GM21423 (cell line): Measurements from ENCODE around the gene OR7A5.
"Not testable (repeated sequence)": the region's sequence is repeated elsewhere in the genome, so short reads cannot be mapped to it uniquely, and the experiment has no call there.

Experiments
- ATAC-seq: cut with Tn5 transposase; IDR thresholded peaks from one replicate; pipeline ENCODE4 v1.9.1; 2021; ENCODE audit warnings: mild to moderate bottlenecking, moderate library complexity; ENCODE audit not compliant: unreplicated experiment

Gene OR7A5

DNA sequence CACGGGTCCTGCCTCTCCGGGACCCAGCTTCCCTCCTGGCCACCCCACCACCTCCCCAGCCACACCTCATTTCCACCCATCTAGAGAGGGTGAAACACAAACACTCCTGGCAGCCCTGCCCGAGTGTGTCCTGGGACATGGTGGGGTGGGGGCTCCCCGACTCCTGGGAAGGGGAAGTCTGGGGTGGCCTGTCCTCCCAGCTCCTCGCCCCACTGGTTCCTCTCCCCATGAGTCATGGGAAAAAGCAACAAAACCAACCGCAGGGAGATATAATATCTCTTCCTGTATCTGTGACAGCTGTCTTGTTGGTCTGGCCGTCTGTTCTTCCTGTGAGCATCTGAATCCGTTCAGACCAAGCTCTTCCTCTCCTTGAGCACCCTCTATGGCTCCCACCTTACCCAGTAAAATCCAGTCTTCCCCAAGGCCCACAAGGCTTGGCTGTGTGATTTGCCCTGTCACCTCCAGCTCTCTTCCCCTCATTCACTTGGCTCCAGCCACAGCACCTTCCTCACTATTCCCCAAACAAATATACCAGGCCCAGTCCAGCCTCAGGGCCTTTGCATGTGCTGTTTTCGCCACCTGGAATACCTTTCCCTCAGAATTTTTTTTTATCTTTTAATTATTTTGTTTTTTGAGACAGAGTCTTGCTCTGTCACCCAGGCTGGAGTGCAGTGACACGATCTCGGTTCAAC is 49.7 kb downstream of the OR7A5 start:
- peak; percentile 37 for ATAC-seq

DNA sequence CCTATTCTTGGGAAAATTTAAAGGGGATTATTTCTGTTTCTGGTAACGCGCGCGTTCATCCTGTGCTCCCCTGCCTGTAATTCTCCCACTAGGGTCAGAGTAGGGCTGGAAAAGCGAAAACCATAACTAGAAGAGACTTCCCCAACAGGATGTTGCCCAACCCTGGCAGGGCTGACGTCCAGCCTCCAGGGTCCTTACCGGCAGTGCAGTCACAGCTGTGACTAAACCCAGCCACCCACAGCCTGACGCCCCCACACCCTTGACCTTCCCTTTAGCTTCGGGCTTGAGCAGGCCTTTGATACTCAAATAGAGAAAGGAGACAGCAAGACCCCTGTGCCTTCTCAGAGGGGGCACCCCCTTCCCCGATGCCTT is 50.3 kb downstream of the OR7A5 start:
- ATAC-seq = peak; percentile 60

DNA sequence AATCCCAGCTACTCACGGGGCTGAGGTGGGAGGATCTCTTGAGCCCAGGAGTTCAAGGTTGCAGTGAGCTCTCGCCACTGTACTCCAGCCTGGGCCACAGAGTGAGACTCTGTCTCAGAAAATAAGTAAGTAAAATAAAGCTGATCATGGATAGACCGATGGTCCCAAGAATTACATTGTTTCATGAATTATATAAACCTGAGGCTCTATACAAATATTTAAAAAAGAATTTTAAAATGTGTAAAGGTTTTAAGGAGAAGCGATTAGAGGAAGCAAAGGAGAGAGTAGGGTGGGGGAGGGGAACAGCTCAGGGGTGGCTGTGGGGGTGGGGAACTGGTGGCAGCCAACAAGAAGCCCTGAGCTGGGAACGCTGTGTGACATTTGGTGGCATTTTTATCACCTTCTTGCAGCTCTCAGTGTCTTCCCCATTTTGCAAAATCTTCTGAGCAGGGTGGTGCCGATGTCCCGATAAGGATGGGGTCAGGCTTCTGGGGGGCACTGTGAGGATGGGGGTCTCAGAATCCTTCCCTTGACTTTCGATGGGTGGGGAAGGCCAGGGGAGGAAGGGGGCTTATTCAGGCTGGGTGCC is 51.5 kb downstream of the OR7A5 start:
- ATAC-seq = not testable (repeated sequence)

DNA sequence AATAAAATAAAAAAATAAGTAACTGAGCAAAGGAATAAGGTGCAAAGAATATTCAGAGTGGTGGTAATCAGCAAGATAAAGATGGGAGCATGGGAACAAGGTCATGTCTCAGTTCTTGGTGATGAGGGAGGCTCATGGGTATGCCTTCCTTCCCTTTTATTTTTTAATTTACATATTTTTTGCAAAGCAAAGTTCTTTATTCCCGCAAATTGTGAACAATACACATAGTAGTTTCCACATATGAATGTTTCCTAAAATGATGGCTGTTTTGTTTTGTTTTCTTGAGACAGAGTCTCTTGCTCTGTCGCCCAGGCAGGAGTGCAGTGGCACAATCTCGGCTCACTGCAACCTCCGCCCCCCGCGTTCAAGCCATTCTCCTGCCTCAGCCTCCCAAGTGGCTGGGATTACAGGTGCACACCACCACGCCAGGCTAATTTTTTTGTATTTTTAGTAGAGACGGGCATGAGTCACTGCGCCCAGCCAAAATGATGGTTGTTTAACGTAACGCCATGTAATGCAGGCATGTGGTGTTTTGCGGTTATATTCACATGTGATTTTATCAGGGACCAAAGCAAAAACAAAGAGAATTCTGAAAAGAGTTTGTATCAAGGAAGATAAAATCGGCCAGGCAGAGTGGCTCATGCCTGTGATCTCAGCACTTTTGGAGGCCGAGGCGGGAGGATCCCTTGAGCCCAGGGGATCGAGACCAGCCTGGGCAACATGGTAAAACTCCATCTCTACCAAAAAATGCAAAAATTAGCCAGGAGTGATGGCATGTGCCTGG is 52.2 kb downstream of the OR7A5 start:
- ATAC-seq = no peak

DNA sequence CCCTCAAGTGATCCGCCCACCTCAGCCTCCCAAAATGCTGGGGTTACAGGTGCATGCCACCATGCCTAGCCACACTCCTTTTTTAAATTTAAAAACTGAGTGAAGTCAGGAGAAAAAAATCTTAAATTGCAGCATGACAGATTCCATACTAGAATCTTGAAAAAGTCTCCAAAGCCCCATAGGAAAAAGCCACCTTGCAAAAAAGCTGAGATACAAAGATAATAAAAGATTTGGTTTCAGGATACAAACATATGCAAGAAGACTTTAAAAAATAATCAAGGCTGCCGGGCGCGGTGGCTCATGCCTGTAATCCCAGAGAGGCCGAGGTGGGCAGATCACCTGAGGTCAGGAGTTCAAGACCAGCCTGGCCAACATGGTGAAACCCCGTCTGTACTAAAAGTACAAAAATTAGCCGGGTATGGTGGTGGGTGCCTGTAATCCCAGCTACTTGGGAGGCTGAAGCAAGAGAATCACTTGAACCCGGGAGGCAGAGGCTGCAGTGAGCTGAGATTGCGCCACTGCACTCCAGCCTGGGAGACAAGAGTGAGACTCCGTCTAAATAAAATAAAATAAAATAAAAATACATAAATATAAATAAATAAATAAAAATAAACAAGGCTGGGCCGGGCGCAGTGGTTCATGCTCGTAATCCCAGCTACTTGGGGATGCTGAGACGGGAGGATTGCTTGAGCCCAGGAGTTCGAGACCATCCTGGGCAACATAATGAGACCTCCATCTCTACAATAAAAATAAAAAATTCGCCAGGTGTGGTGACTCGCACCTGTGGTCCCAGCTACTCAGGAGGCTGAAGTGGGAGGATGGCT is 53.1 kb downstream of the OR7A5 start:
- ATAC-seq = not testable (repeated sequence)

DNA sequence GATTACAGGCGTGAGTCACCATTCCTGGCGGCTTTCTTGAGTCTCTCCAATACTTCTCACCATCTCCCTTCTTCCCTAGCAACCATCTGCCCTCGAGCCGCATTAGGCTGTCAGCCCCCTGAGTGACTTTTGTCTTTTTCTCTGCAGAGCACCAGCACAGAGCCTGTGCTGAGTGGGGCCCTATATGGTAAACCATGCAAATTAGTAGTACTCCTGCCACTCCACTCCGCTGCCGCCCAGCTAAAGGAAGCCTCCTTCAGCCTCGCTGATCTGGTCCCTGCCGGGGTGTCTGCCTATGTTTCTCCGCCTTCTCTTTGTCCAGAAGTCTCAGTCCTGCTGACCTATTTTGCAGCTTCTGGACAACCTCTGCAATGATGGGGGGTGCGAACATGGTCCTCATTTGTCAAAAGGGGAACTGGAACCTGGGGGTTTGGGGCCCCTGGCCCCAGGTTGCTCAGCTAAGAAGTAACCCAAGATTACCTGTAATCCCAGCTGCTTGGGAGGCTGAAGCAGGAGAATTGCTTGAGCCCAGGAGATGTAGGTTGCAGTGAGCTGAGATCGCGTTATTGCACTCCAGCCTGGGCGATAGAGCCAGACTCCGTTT is 54.3 kb downstream of the OR7A5 start:
- ATAC-seq = not testable (repeated sequence)

DNA sequence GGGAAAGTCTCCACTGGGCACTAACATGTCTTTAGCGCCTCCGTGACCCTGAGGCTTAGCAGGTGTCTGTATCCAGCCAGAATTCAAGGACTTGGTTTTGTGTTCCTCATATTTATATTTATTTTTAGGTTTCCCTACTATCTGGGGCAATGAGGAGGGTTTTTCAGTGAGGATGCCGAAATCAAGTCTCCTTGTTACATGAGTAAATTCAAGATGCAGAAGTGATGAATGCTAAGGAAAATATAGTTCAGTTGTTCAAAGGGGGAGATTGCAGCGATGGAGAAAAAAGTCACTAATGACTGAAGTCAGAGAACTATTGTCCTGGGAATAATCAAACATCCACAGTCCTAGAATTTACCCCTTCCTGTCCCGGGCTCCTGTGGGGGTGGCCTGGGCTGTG is 55.8 kb downstream of the OR7A5 start:
- no peak for ATAC-seq

DNA sequence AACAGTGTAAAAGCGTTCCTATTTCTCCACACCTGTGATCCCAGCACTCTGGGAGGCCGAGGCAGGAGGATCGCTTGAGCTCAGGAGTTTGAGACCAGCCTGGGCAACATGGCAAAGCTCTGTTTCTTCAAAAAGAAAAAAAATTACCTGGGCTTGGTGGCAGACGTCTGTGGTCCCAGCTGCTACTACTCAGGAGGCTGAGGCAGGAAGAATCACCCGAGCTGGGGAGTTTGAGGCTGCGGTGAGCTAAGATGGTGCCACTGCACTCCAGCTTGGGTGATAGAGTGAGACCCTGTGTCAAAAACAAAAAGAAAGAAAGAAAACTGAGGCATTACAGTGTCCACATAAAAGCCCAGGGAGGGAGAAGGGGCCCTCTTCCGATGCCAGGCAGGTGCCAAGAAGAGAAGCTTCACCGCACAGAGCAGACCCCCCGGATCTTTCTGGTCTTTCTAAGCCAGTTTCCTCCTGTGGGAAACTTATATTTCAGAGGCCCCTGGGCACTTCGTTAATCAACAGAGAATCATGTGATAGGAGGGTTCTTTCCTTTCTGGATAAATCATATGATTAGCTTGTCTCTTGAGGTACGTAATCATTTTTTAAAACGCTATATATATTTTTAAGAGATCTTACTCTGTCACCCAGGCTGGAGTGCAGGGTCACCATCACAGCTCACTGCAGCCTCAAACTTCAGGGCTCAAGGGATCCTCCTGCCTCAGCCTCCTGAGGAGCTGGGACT is 56.7 kb downstream of the OR7A5 start, which contains the start of gene ADGRE2:
Gene ADGRE2, minus strand, starts transcription at position 451 of the 736 bp plus-strand sequence. CDS start 1,804 bp downstream, outside the sequence.
- not testable (repeated sequence) for ATAC-seq

DNA sequence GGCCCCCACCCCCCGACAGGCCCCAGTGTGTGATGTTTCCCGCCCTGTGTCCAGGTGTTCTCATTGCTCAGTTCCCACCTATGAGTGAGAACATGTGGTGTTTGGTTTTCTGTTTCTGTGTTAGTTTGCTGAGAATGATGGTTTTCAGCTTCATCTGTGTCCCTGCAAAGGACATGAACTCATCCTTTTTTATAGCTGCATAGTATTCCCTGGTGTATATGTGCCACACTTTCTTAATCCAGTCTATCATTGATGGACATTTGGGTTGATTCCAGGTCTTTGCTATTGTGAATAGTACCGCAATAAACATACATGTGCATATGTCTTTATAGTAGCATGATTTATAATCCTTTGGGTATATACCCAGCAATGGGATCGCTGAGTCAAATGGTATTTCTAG is 57.3 kb downstream of the OR7A5 start:
- not testable (repeated sequence) for ATAC-seq
